GM19025 (cell line): ENCODE measurements around the gene MMP15.
A peak's percentile ranks its signal among the peaks of the same experiment; 100 is the strongest.

Experiments used
- ATAC-seq: cut with Tn5 transposase; IDR thresholded peaks from one replicate; pipeline ENCODE4 v1.9.1; 2021; ENCODE audit warnings: mild to moderate bottlenecking, low read depth, moderate library complexity; ENCODE audit not compliant: unreplicated experiment

The MMP15 gene

GRCh38 chr16:58013201-58013956 lies 12.2 kb upstream of the MMP15 start:
- no peak for ATAC-seq

GRCh38 chr16:58016840-58017446 lies 8.6 kb upstream of the MMP15 start:
- no peak for ATAC-seq

- ATAC-seq = no peak
These were observed 6.8 kb upstream of the MMP15 start for GRCh38 chr16:58018803-58019202.

- no peak for ATAC-seq
These were observed 5.6 kb upstream of the MMP15 start for GRCh38 chr16:58019866-58020538.

- no peak for ATAC-seq
These were observed 4.7 kb upstream of the MMP15 start for GRCh38 chr16:58020628-58021521.

- ATAC-seq = no peak
These were observed 3.6 kb upstream of the MMP15 start for GRCh38 chr16:58021661-58022551.

GRCh38 chr16:58022601-58023371 lies 2.8 kb upstream of the MMP15 start:
- ATAC-seq = no peak

GRCh38 chr16:58024486-58025350 lies 836 bp upstream of the MMP15 start:
- ATAC-seq = no peak

- peak; percentile 19 for ATAC-seq
These were observed 668 bp downstream of the MMP15 start for GRCh38 chr16:58026139-58026704.

- no peak for ATAC-seq
These were observed 1.2 kb downstream of the MMP15 start for GRCh38 chr16:58026705-58027160.

- no peak for ATAC-seq
These were observed 1.8 kb downstream of the MMP15 start for GRCh38 chr16:58027161-58027915.

- no peak for ATAC-seq
These were observed 2.4 kb downstream of the MMP15 start for GRCh38 chr16:58027916-58028455.

- ATAC-seq = no peak
These were observed 3.1 kb downstream of the MMP15 start for GRCh38 chr16:58028541-58029070.

- no peak for ATAC-seq
These were observed 3.9 kb downstream of the MMP15 start for GRCh38 chr16:58029410-58029809.

- ATAC-seq = no peak
These were observed 4.7 kb downstream of the MMP15 start for GRCh38 chr16:58030136-58030840.
